Mesodermal cell (in vitro differentiated cells): ENCODE results near the gene CDH1.

Source experiments
- H3K27ac ChIP-seq: 2 replicates; pipeline ENCODE4 v1.7.0; 2013; ENCODE audit warnings: mild to moderate bottlenecking, low read depth, low read length, moderate library complexity; ENCODE audit not compliant: severe bottlenecking
- H3K36me3 ChIP-seq: 2 replicates; pipeline ENCODE4 v1.7.1; 2013; ENCODE audit warnings: mild to moderate bottlenecking, low read length, moderate library complexity; ENCODE audit not compliant: control insufficient read depth, insufficient read depth
- H3K4me1 ChIP-seq: one replicate; pipeline ENCODE4 v1.7.1; 2013; ENCODE audit warnings: mild to moderate bottlenecking, low read length; ENCODE audit not compliant: insufficient read depth, control insufficient read depth, poor library complexity, severe bottlenecking
- H3K4me3 ChIP-seq: 2 replicates; pipeline ENCODE4 v1.7.0; 2013; ENCODE audit warnings: low read length, control low read depth, mild to moderate bottlenecking; ENCODE audit not compliant: insufficient read depth, poor library complexity, severe bottlenecking; ENCODE audit errors: extremely low read depth
- H3K9me3 ChIP-seq: 2 replicates; pipeline ENCODE4 v1.7.1; 2013; ENCODE audit warnings: mild to moderate bottlenecking, low read length, moderate library complexity; ENCODE audit not compliant: control insufficient read depth
- WGBS, 2 experiments: methylation state at CpG; one replicate each; pipeline ENCODE4 v1.1.5; 2013; ENCODE audit warnings: missing lambda C conversion rate in 2 of 2; ENCODE audit not compliant: insufficient coverage in 2 of 2; 5-methylcytosine and 5-hydroxymethylcytosine counted together

The CDH1 gene

GRCh38 chr16:68790944-68791343, 53.9 kb downstream of the CDH1 start:
- H3K27ac ChIP-seq: no peak overlapping the region
- H3K36me3 ChIP-seq: no peaks in the 10 kb centered on the region

GRCh38 chr16:68792465-68793324, 55.6 kb downstream of the CDH1 start:
- H3K4me1 ChIP-seq: no peaks in the 10 kb centered on the region
- no peak overlapping the region for H3K4me3 ChIP-seq
- no peaks in the 10 kb centered on the region for H3K36me3 ChIP-seq
- 87 to 91% methylated on average over 16 to 17 of the region's 20 CpGs for WGBS, 2 experiments
- no peaks in the 10 kb centered on the region for H3K9me3 ChIP-seq
- H3K27ac ChIP-seq: no peak overlapping the region

More at GRCh38 chr16:68790944-68791343, 53.9 kb downstream of the CDH1 start:
- WGBS, 2 experiments: 63 to 95% methylated on average over 3 to 4 of the region's 4 CpGs
- H3K4me1 ChIP-seq: no peaks in the 10 kb centered on the region
- H3K9me3 ChIP-seq: no peaks in the 10 kb centered on the region
- H3K4me3 ChIP-seq: no peak overlapping the region

- no peaks in the 10 kb centered on the region for H3K36me3 ChIP-seq
- 83 to 92% methylated on average over 7 of the region's 8 CpGs for WGBS, 2 experiments
- no peaks in the 10 kb centered on the region for H3K4me1 ChIP-seq
- H3K4me3 ChIP-seq: no peak overlapping the region
- no peaks in the 10 kb centered on the region for H3K9me3 ChIP-seq
- H3K27ac ChIP-seq: no peak overlapping the region
These were observed 56.3 kb downstream of the CDH1 start for GRCh38 chr16:68793401-68793857.

GRCh38 chr16:68798398-68798797, 61.3 kb downstream of the CDH1 start:
- 67 to 88% methylated on average over 2 of the region's 2 CpGs for WGBS, 2 experiments
- no peak overlapping the region for H3K27ac ChIP-seq
- H3K4me1 ChIP-seq: no peaks in the 10 kb centered on the region
- H3K4me3 ChIP-seq: no peak overlapping the region
- no peaks in the 10 kb centered on the region for H3K9me3 ChIP-seq
- H3K36me3 ChIP-seq: no peaks in the 10 kb centered on the region

GRCh38 chr16:68800257-68800875, 63.3 kb downstream of the CDH1 start:
- Histone ChIP-seq H3K9me3 (no peaks in the 10 kb centered on the region), H3K4me1 (no peaks in the 10 kb centered on the region), H3K27ac (no peak overlapping the region), H3K36me3 (no peaks in the 10 kb centered on the region), H3K4me3 (no peak overlapping the region)
- 21 to 22% methylated on average over 4 of the region's 5 CpGs for WGBS, 2 experiments

- WGBS, 2 experiments: 83 to 97% methylated on average over 5 of the region's 7 CpGs
- no peaks in the 10 kb centered on the region for H3K4me1 ChIP-seq
- no peak overlapping the region for H3K27ac ChIP-seq
- no peaks in the 10 kb centered on the region for H3K9me3 ChIP-seq
- H3K4me3 ChIP-seq: no peak overlapping the region
- H3K36me3 ChIP-seq: no peaks in the 10 kb centered on the region
These were observed 65.1 kb downstream of the CDH1 start for GRCh38 chr16:68802190-68802589.

- no peaks in the 10 kb centered on the region for H3K9me3 ChIP-seq
- 100% methylated on average over 1 of the region's 2 CpGs for WGBS, 2 experiments
- H3K36me3 ChIP-seq: no peaks in the 10 kb centered on the region
- H3K27ac ChIP-seq: no peak overlapping the region
- no peak overlapping the region for H3K4me3 ChIP-seq
- H3K4me1 ChIP-seq: peaks cover 5% of the 10 kb centered on the region
These were observed 69.3 kb downstream of the CDH1 start for GRCh38 chr16:68806422-68806821.

- H3K27ac ChIP-seq: no peak overlapping the region
- H3K4me3 ChIP-seq: no peak overlapping the region
- WGBS, 2 experiments: 83 to 90% methylated on average over 1 of the region's 1 CpG
These were observed 69.9 kb downstream of the CDH1 start for GRCh38 chr16:68806981-68807380.

GRCh38 chr16:68814516-68814915, 77.4 kb downstream of the CDH1 start:
- Histone ChIP-seq H3K4me3 (no peak overlapping the region), H3K9me3 (no peaks in the 10 kb centered on the region), H3K4me1 (peaks cover 5% of the 10 kb centered on the region), H3K27ac (no peak overlapping the region), H3K36me3 (no peaks in the 10 kb centered on the region)
- 100% methylated on average over 1 of the region's 3 CpGs; no CpG with 5 or more reads in 1 of the 2 experiments for WGBS, 2 experiments

More at GRCh38 chr16:68806981-68807380, 69.9 kb downstream of the CDH1 start:
- H3K9me3 ChIP-seq: no peaks in the 10 kb centered on the region
- H3K4me1 ChIP-seq: peaks cover 5% of the 10 kb centered on the region
- no peaks in the 10 kb centered on the region for H3K36me3 ChIP-seq

- peaks cover 7% of the 10 kb centered on the region for H3K4me1 ChIP-seq
- H3K36me3 ChIP-seq: no peaks in the 10 kb centered on the region
- 64 to 69% methylated on average over 7 to 8 of the region's 8 CpGs for WGBS, 2 experiments
- no peak overlapping the region for H3K4me3 ChIP-seq
- H3K9me3 ChIP-seq: peaks cover 12% of the 10 kb centered on the region
- H3K27ac ChIP-seq: peak overlapping the region; percentile 83
These were observed 86.5 kb downstream of the CDH1 start for GRCh38 chr16:68823401-68824135.
